K562 (cell line): ENCODE measurements around the gene DDX41. TPM values are rescaled to one million over a fixed set of nuclear protein-coding genes. Genes with fewer than 3 reads are reported as not detected.

ENCODE experiments used
- ATAC-seq: fragments of 200-7000 bp; cut with Tn5 transposase; 3 replicates; pipeline ENCODE4 v1.9.1; 2020; ENCODE audit warnings: moderate library complexity
- Bru-seq: library from RNA; stranded (reverse); fragments of 400-500 nt; gene quantifications from one replicate; lab custom pipeline; 2021; lab: Mats Ljungman, UMichigan
- BruChase-seq, 2 experiments: library from RNA; stranded (reverse); fragments of 400-500 nt; gene quantifications; one replicate each; lab custom pipeline; 2021; lab: Mats Ljungman, UMichigan
- BruUV-seq: library from RNA; stranded (reverse); fragments of 400-500 nt; replicated peaks from 2 replicates; lab custom pipeline; 2021; lab: Mats Ljungman, UMichigan
- CTCF ChIA-PET: fragments of 300-600 bp; formaldehyde crosslinking; extraction: SDS; loops from one replicate; lab custom pipeline; 2021; ENCODE audit warnings: low intra/inter-chr PET ratio; lab: Yijun Ruan, JAX
- POLR2A ChIA-PET: fragments of 300-600, 350-650 bp; sonication (Branson Sonifier 250); formaldehyde crosslinking; extraction: SDS; loops from one replicate; lab custom pipeline; 2021; ENCODE audit warnings: antibody characterized with exemption, inconsistent platforms; lab: Yijun Ruan, JAX
- DNase-seq, 4 experiments: peaks; one replicate each; pipeline versions ENCODE4 v3.0.0 to v3.0.0-alpha.2; 2011 to 2018; ENCODE audit warnings: low spot score in 3 of 4, mixed read lengths in 3 of 4; ENCODE audit errors: extremely low read depth in 1 of 4
- FAIRE-seq: peaks from 2 replicates; lab custom pipeline; 2011; peaks lifted over from hg19 to GRCh38; lab: Jason Lieb, UNC
- H2AFZ ChIP-seq: 2 replicates; pipeline ENCODE4 v1.6.0; 2011; ENCODE audit warnings: low read depth, low read length, control low read depth, inconsistent platforms
- H3K27ac ChIP-seq: fragments of 200-600 bp; 3 replicates; pipeline ENCODE4 v1.8.0; 2011; ENCODE audit warnings: low read depth, mild to moderate bottlenecking, control low read depth, inconsistent platforms, low read length, moderate library complexity, mixed read lengths; ENCODE audit errors: extremely low read depth
- H3K27me3 ChIP-seq, 2 experiments: fragments of 300-600 bp in 1 of 2; 2 replicates in 1 of 2; 3 replicates in 1 of 2; pipeline versions ENCODE4 v1.6.0 to v1.8.0; 2011; ENCODE audit warnings: inconsistent platforms in 2 of 2, low read length in 2 of 2, mild to moderate bottlenecking in 1 of 2, mixed read lengths in 1 of 2, moderate library complexity in 1 of 2; ENCODE audit not compliant: control insufficient read depth in 2 of 2, insufficient read depth in 2 of 2
- H3K36me3 ChIP-seq: fragments of 300-600 bp; 3 replicates; pipeline ENCODE4 v1.8.0; 2011; ENCODE audit warnings: mild to moderate bottlenecking, low read length, inconsistent platforms; ENCODE audit not compliant: control insufficient read depth, insufficient read depth
- H3K4me1 ChIP-seq, 2 experiments: fragments of 200-600 bp in 1 of 2; replicated peaks in 1 of 2; 2 replicates in 1 of 2; 3 replicates in 1 of 2; pipeline versions ENCODE4 v1.5.1 to v1.8.0; 2011; ENCODE audit warnings: inconsistent platforms in 2 of 2, low read length in 2 of 2, mild to moderate bottlenecking in 1 of 2, mixed read lengths in 1 of 2, moderate library complexity in 1 of 2; ENCODE audit not compliant: control insufficient read depth in 2 of 2, insufficient read depth in 2 of 2
- H3K4me2 ChIP-seq: 2 replicates; pipeline ENCODE4 v1.6.1; 2011; ENCODE audit warnings: low read length, control low read depth, inconsistent platforms, mixed read lengths; ENCODE audit not compliant: insufficient read depth
- H3K4me3 ChIP-seq: fragments of 200-600 bp; sonication (generic), shearing (Covaris generic); 2 replicates; pipeline ENCODE4 v1.5.1; 2016; ENCODE audit warnings: control low read depth, inconsistent platforms
- H3K79me2 ChIP-seq: fragments of 200-600 bp; 3 replicates; pipeline ENCODE4 v1.8.0; 2011; ENCODE audit warnings: low read length, inconsistent platforms; ENCODE audit not compliant: control insufficient read depth, insufficient read depth
- H3K9ac ChIP-seq, 2 experiments: 2 replicates each; pipeline versions ENCODE4 v1.6.0 to v1.6.1; 2011; ENCODE audit warnings: low read depth in 2 of 2, low read length in 2 of 2, control low read depth in 1 of 2, inconsistent platforms in 1 of 2, mild to moderate bottlenecking in 1 of 2, mixed read lengths in 1 of 2; ENCODE audit not compliant: insufficient read depth in 1 of 2
- H3K9me1 ChIP-seq: one replicate; pipeline ENCODE4 v1.6.0; 2011; ENCODE audit warnings: inconsistent platforms, mild to moderate bottlenecking, low read length, moderate library complexity; ENCODE audit not compliant: control insufficient read depth, insufficient read depth
- H3K9me3 ChIP-seq: replicated peaks from 2 replicates; pipeline ENCODE4 v1.5.1; 2011; ENCODE audit warnings: low read depth, low read length, inconsistent platforms; ENCODE audit not compliant: control insufficient read depth, insufficient read depth
- H4K20me1 ChIP-seq: replicated peaks from 2 replicates; pipeline ENCODE4 v1.6.1; 2011; ENCODE audit warnings: low read length, inconsistent platforms, mixed read lengths; ENCODE audit not compliant: control insufficient read depth, insufficient read depth
- ARNT ChIP-seq, 2 experiments: fragments of 450-650 bp; IDR thresholded peaks; 2 replicates each; pipeline ENCODE4 v1.6.1; 2016; ENCODE audit warnings: mild to moderate bottlenecking in 1 of 2
- CAMTA2 ChIP-seq: fragments of 250-450 bp; sonication (Bioruptor Pico); conservative IDR thresholded peaks from 2 replicates; pipeline ENCODE4 v1.5.1; 2022
- GATAD2B ChIP-seq: fragments of 450-650 bp; IDR thresholded peaks from 2 replicates; pipeline ENCODE4 v1.6.1; 2017; ENCODE audit warnings: mild to moderate bottlenecking, borderline replicate concordance
- HMG20B ChIP-seq: fragments of 250-450 bp; sonication (Bioruptor Pico); IDR thresholded peaks from 2 replicates; pipeline ENCODE4 v1.5.0; 2021; ENCODE audit warnings: mild to moderate bottlenecking
- MNT ChIP-seq, 2 experiments: fragments of 450-650 bp; conservative IDR thresholded peaks; 2 replicates each; pipeline ENCODE4 v1.6.1; 2017; ENCODE audit warnings: mild to moderate bottlenecking in 2 of 2, moderate library complexity in 2 of 2
- MTA3 ChIP-seq: fragments of 450-650 bp; formaldehyde crosslinking; IDR thresholded peaks from 2 replicates; pipeline ENCODE4 v1.6.1; 2017; ENCODE audit warnings: mild to moderate bottlenecking, borderline replicate concordance
- PRPF4 ChIP-seq: fragments of 200-400 bp; formaldehyde crosslinking; IDR thresholded peaks from one replicate; pipeline ENCODE4 v1.6.1; 2017; ENCODE audit warnings: low read length, low read depth, mild to moderate bottlenecking; ENCODE audit not compliant: insufficient read depth, poor library complexity, severe bottlenecking
- RBFOX2 ChIP-seq: fragments of 200-400 bp; formaldehyde crosslinking; IDR thresholded peaks from 2 replicates; pipeline ENCODE4 v1.6.1; 2017; ENCODE audit warnings: low read depth, mild to moderate bottlenecking, low read length, moderate library complexity
- SRF ChIP-seq, 2 experiments: fragments of 250-450, 450-650 bp in 1 of 2; sonication (Bioruptor Pico) in 1 of 2; sonication (generic) in 1 of 2; formaldehyde crosslinking; IDR thresholded peaks; 2 replicates each; pipeline versions ENCODE4 v1.5.0 to v1.5.1; 2020 to 2022; ENCODE audit warnings: mild to moderate bottlenecking in 1 of 2, missing genetic modification reagents in 1 of 2
- TAL1 ChIP-seq: fragments of 450-650 bp; IDR thresholded peaks from 2 replicates; pipeline ENCODE4 v1.6.1; 2016; ENCODE audit warnings: mild to moderate bottlenecking
- ZBTB7A ChIP-seq: IDR thresholded peaks from 2 replicates; pipeline ENCODE4 v1.6.1; 2011; ENCODE audit warnings: low read depth, mild to moderate bottlenecking, low read length, moderate library complexity, borderline replicate concordance; ENCODE audit not compliant: control insufficient read depth
- ZNF12 ChIP-seq: sonication (generic); formaldehyde crosslinking; IDR thresholded peaks from 2 replicates; pipeline ENCODE4 v1.4.0; 2020; ENCODE audit warnings: mild to moderate bottlenecking, missing genetic modification reagents
- ZNF780A ChIP-seq: fragments of 250-450 bp; sonication (Bioruptor Pico); IDR thresholded peaks from 2 replicates; pipeline ENCODE4 v1.5.0; 2021; ENCODE audit warnings: mild to moderate bottlenecking
- WGBS: fragments of 100-300 bp; shearing (Covaris generic); methylation state at CpG from one replicate; pipeline ENCODE4 v1.1.6; 2016; ENCODE audit warnings: low coverage, mixed read lengths; ENCODE audit not compliant: insufficient coverage; ENCODE audit errors: missing lambda C conversion rate; 5-methylcytosine and 5-hydroxymethylcytosine counted together
- in situ Hi-C: fragments of 300-500 bp; cut with MboI; formaldehyde crosslinking; loops from 4 replicates; pipeline ENCODE4 v1.15.0; 2018; ENCODE audit warnings: inconsistent platforms, mixed read lengths
- intact Hi-C: fragments of 100-400 bp; cut with micrococcal nuclease; formaldehyde crosslinking; loops from 2 replicates; pipeline ENCODE4 v1.14.2; 2022
- long read RNA-seq, 3 experiments: library from polyadenylated mRNA in 2 of 3; library from RNA in 1 of 3; unstranded in 2 of 3; stranded (forward) in 1 of 3; transcript quantifications; one replicate each; pipeline ENCODE4 v2.0.0, GENCODE V29; 2019 to 2022
- polyA minus RNA-seq, 3 experiments: library from RNA; depleted of rRNA, polyadenylated mRNA; stranded (reverse); fragments of >200 nt; gene quantifications; 2 replicates each; pipeline ENCODE4 v1.2.3, GENCODE V29; 2011
- polyA plus RNA-seq, 8 experiments: library from polyadenylated mRNA; depleted of rRNA in 4 of 8; stranded (reverse) in 5 of 8; unstranded in 3 of 8; fragments of >200 nt; fragmentation: Nextera tagmentation in 2 of 8; fragmentation: Illumina TruSeq in 1 of 8; extraction: Ambion mirVana in 2 of 8; extraction: Trizol in 1 of 8; gene quantifications; 2 replicates each; pipeline versions ENCODE4 v1.2.1 to v1.2.3, GENCODE V29; 2011 to 2014; ENCODE audit warnings: inconsistent platforms in 1 of 8, missing spikeins in 1 of 8
- total RNA-seq, 7 experiments: library from RNA; depleted of rRNA in 6 of 7; stranded (reverse); fragments of >200 nt in 6 of 7; fragmentation: Illumina TruSeq in 2 of 7; extraction: Trizol in 2 of 7; gene quantifications; 2 replicates each; pipeline versions ENCODE4 v1.2.1 to v1.2.3, GENCODE V29; 2011 to 2021; ENCODE audit warnings: low replicate concordance in 1 of 7

DDX41 gene
- 156 and 392 TPM in 2 replicates for total RNA-seq (2011; cell fraction: chromatin; rRNA removed; ENCODE audit: low replicate concordance)
- total RNA-seq (2011; cell fraction: nucleolus; rRNA removed), result 235 and 242 TPM in 2 replicates
- total RNA-seq (2011; cell fraction: nucleoplasm; rRNA removed), result 123 and 170 TPM in 2 replicates
- total RNA-seq (2014; rRNA removed) (284 and 396 TPM in 2 replicates), total RNA-seq (2014; rRNA removed; fragmentation: Illumina TruSeq; extraction: Trizol) (41.4 and 53.7 TPM in 2 replicates), total RNA-seq (2015; rRNA removed; fragmentation: Illumina TruSeq; extraction: Trizol) (97.1 and 116 TPM in 2 replicates), total RNA-seq (2021) (164 and 167 TPM in 2 replicates), polyA plus RNA-seq (2011; rRNA removed) (138 and 148 TPM in 2 replicates), polyA plus RNA-seq (2014; fragmentation: Illumina TruSeq; extraction: Trizol) (94.9 and 113 TPM in 2 replicates), polyA plus RNA-seq (2014; fragmentation: Nextera tagmentation; extraction: Ambion mirVana) (10 to 100 TPM; 38.2 to 60.1 TPM), polyA plus RNA-seq (2014; rRNA removed) (234 and 236 TPM in 2 replicates), polyA minus RNA-seq (2011; rRNA and poly(A)+ RNA removed) (143 and 154 TPM in 2 replicates), Bru-seq, nascent RNA (percentile 85 among the genes with signal in this experiment), BruChase-seq, experiment 1, labeled RNA remaining after a 2-hour chase (percentile 83 among the genes with signal in this experiment), BruChase-seq, experiment 2, labeled RNA remaining after a 6-hour chase (percentile 89 among the genes with signal in this experiment)
- polyA plus RNA-seq (2011; cell fraction: cytosol; rRNA removed), result 199 and 327 TPM in 2 replicates
- 545 and 753 TPM in 2 replicates for polyA plus RNA-seq (2011; cell fraction: nucleus; rRNA removed)
- polyA plus RNA-seq (2012), result 166 and 178 TPM in 2 replicates
- polyA minus RNA-seq (2011; cell fraction: cytosol; rRNA and poly(A)+ RNA removed), result 157 and 376 TPM in 2 replicates
- polyA minus RNA-seq (2011; cell fraction: nucleus; rRNA and poly(A)+ RNA removed), result 191 and 218 TPM in 2 replicates
- long read RNA-seq, experiment 1, transcript DDX41-207 (11 exons, 1,564 nt), result minor isoform, 5 of 253 reads
- long read RNA-seq, experiment 1, transcript DDX41-208 (17 exons, 2,607 nt), result major isoform, 80 of 253 reads
- long read RNA-seq, experiment 1, transcript DDX41-201 (16 exons, 2,137 nt), result minor isoform, 27 of 253 reads
- long read RNA-seq, experiment 1, partial matches to known transcripts, result 113 of 253 reads
- long read RNA-seq, experiment 1, other reads (novel, unspliced or antisense), result 28 of 253 reads
- long read RNA-seq, experiment 2, transcript DDX41-201 (16 exons, 2,137 nt), result minor isoform, 17 of 104 reads
- long read RNA-seq, experiment 2, transcript DDX41-208 (17 exons, 2,607 nt), result major isoform, 28 of 104 reads
- long read RNA-seq, experiment 2, partial matches to known transcripts, result 25 of 104 reads
- long read RNA-seq, experiment 2, other reads (novel, unspliced or antisense), result 33 of 104 reads
- long read RNA-seq, experiment 3, transcript DDX41-208 (17 exons, 2,607 nt), result major isoform, 35 of 78 reads
- long read RNA-seq, experiment 3, transcript DDX41-201 (16 exons, 2,137 nt), result minor isoform, 19 of 78 reads
- long read RNA-seq, experiment 3, partial matches to known transcripts, result 8 of 78 reads
- long read RNA-seq, experiment 3, other reads (novel, unspliced or antisense), result 13 of 78 reads

- in situ Hi-C loops (no loop called here), intact Hi-C loops (loop anchor here (2.0 kb wide), 1 partner anchor 28 kb away; no protein-coding TSS in a partner anchor)
- peak; percentile 100 for FAIRE-seq
- Histone ChIP-seq H3K27me3 (no peaks in the 10 kb centered on the region), H3K9ac (peak within 1 kb of the TSS; percentile 82 to 99), H3K4me2 (peak within 1 kb of the TSS; percentile 96), H3K27ac (peak within 1 kb of the TSS; percentile 79), H3K9me1 (no peaks in the 10 kb centered on the region), H4K20me1 (no peaks in the 10 kb centered on the region; the same call in 1 of the 2 replicates), H3K79me2 (peaks cover 39% of the 10 kb centered on the region), H3K4me1 (peaks cover 9 to 42% of the 10 kb centered on the region in 2 experiments; a peak in 4 of 5 replicates), H2AFZ (peak within 1 kb of the TSS; percentile 91), H3K4me3 (peak within 1 kb of the TSS; percentile 77), H3K36me3 (peaks cover 73% of the 10 kb centered on the region), H3K9me3 (no peaks in the 10 kb centered on the region)
- TSS peak; percentile 86 for BruUV-seq
- ChIA-PET CTCF (no interaction called here), POLR2A (interaction anchor here (0.6 to 3.1 kb wide), 7 partner anchors 8 to 682 kb away, joined by 3 to 12 read pairs (median 4); no protein-coding TSS in a partner anchor)
- peak; percentile 92 for ATAC-seq
- peak; percentile 93 to 99 (median 96) for DNase-seq
- under 1% methylated on average over 94 of the region's 96 CpGs for WGBS
- peak; percentile 87 for TF ChIP-seq RBFOX2
- TF ChIP-seq PRPF4, result no peak
- TF ChIP-seq ZBTB7A, result peak; percentile 41; the same call in 1 of the 2 replicates
- TF ChIP-seq MTA3, result peak; percentile 100
- peak; percentile 94 to 97 for TF ChIP-seq MNT (conservative IDR thresholded peaks at IDR 0.05)
- TF ChIP-seq SRF (CRISPR knock-in tag; IDR thresholded peaks at IDR 0.05), result peak; percentile 13 to 57; a peak in 1 of 4 replicates
- TF ChIP-seq ARNT (IDR thresholded peaks at IDR 0.05), result peak in 1 of 2 experiments; percentile 47; a peak in 1 of 4 replicates
- TF ChIP-seq CAMTA2, result no peak
- no peak for TF ChIP-seq HMG20B (CRISPR knock-in tag)
- no peak for TF ChIP-seq GATAD2B
- TF ChIP-seq ZNF780A (CRISPR knock-in tag), result no peak
- no peak for TF ChIP-seq TAL1
- TF ChIP-seq ZNF12 (CRISPR knock-in tag), result no peak
Measured at GRCh38 chr5:177516601-177517568, at the start of gene DDX41. Gene DDX41 (minus strand): TSS chr5:177516961. CDS start chr5:177516945, 16 bp downstream.
